Measurements from ENCODE around the gene SLC47A2.

DNA sequence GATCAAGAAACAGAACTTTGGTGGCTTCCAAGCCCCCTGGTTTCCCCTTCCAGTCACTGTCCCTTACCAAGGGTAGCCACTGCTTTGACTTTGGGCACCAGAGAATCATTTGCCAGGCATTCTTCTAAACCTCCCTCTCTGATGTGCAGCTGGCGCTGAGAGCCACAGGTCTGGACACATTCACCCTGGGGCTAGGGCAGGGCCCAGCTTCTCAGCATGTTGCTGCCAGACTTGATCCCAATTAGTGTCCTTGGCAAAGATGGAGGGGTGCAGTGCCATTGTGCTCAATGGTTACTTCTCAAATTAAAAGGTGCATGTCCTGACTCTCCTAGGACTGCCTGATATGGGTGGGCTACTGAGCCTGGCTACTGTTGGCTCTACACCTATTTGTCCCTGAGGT, 7.6 kb upstream of the SLC47A2 start:
- TF ChIP-seq REST (IDR thresholded peaks at IDR 0.05; ENCODE audit: borderline replicate concordance) (no peak), EZH2 (IDR thresholded peaks at IDR 0.05; ENCODE audit: borderline replicate concordance, insufficient read depth, low read length, poor library complexity, severe bottlenecking) (no peak)
